ENCODE results near the gene DNM3.

Gene DNM3

DNA sequence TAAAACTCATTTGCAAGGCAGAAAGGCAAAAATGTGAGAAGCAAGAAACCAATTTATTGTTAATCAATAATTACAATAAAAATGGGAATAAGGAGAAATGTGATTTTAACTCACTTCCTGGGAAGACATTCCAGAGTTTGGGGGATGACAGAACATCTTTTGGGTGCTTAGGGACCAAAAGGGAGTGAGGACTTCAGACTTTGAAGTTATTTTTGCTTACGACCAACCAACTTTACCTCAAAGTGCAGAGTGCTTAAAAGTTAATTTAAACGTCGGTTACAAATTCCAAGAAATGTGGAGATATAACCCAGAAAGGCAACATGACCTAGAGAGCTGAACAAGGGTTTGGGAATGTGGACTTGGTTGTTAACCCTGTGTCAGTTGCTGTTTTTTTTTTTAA lies 344.7 kb downstream of the DNM3 start:
- Histone ChIP-seq H3K27me3 (replicated peaks in 2 of 5; ENCODE audit: control insufficient read depth in 4 of 5, insufficient read depth in 5 of 5, low read length in 4 of 5) (no peaks in the 10 kb centered on the region), H3K4me3 (ENCODE audit: control insufficient read depth in 1 of 7, extremely low read depth in 1 of 7, insufficient read depth in 4 of 7, low read depth in 2 of 7, low read length in 6 of 7) (no peak overlapping the region), H3K9me3 (ENCODE audit: control extremely low read depth in 1 of 5, control insufficient read depth in 4 of 5, insufficient read depth in 2 of 5, low read depth in 1 of 5, low read length in 4 of 5) (no peaks in the 10 kb centered on the region), H3K27ac (ENCODE audit: insufficient read depth in 1 of 2, low read depth in 1 of 2, low read length in 2 of 2, poor library complexity in 1 of 2, severe bottlenecking in 2 of 2) (no peak overlapping the region), H3K4me1 (ENCODE audit: control extremely low read depth in 1 of 4, control insufficient read depth in 4 of 4, insufficient read depth in 4 of 4, low read length in 3 of 4) (peaks cover 9 to 21% (median 20%) of the 10 kb centered on the region in 4 experiments), H3K36me3 (ENCODE audit: control insufficient read depth in 4 of 4, insufficient read depth in 4 of 4, low read length in 3 of 4) (no peaks in the 10 kb centered on the region)
- ChIA-PET POLR2A (no interaction called here), CTCF (interaction anchor here (0.6 to 1.1 kb wide), 2 partner anchors 10 to 168 kb away, joined by 3 read pairs; no protein-coding TSS in a partner anchor)
- no peak for DNase-seq
- 92% methylated on average over 3 of the region's 3 CpGs for WGBS (ENCODE audit: insufficient coverage)

DNA sequence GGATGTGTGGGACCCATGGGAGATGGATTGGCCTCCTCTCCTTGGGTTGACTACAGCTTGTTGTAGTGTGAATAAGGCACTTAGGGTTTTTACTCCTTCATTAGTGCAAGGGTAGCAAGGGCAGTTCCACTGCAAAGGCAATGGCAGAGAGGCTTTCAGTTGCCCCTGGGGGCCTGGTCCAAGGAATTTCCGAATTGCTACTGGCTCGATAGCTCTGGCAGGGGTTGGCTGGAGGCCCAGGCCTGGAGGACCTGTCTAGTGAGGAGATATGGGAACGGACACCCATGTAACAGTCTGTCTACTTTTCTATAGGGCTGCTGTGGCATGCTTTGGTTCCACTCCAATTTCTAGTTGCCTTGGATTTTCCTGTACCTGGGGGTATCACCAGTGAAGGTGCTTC lies 360.3 kb downstream of the DNM3 start:
- WGBS (ENCODE audit: insufficient coverage): 73% methylated on average over 3 of the region's 3 CpGs
- H3K4me1 ChIP-seq (ENCODE audit: control extremely low read depth in 1 of 4, control insufficient read depth in 4 of 4, insufficient read depth in 4 of 4, low read length in 3 of 4): peaks cover 0 to 12% (median 2%) of the 10 kb centered on the region in 4 experiments
- no peak for DNase-seq
- H3K36me3 ChIP-seq (ENCODE audit: control insufficient read depth in 4 of 4, insufficient read depth in 4 of 4, low read length in 3 of 4): peaks cover 0 to 4% (median 0%) of the 10 kb centered on the region in 4 experiments
- H3K27me3 ChIP-seq (replicated peaks in 2 of 5; ENCODE audit: control insufficient read depth in 4 of 5, insufficient read depth in 5 of 5, low read length in 4 of 5): no peaks in the 10 kb centered on the region
- H3K4me3 ChIP-seq (ENCODE audit: control insufficient read depth in 1 of 7, extremely low read depth in 1 of 7, insufficient read depth in 4 of 7, low read depth in 2 of 7, low read length in 6 of 7): no peak overlapping the region
- ChIA-PET CTCF (no interaction called here), POLR2A (no interaction called here)
- H3K27ac ChIP-seq (ENCODE audit: insufficient read depth in 1 of 2, low read depth in 1 of 2, low read length in 2 of 2, poor library complexity in 1 of 2, severe bottlenecking in 2 of 2): no peak overlapping the region
- H3K9me3 ChIP-seq (ENCODE audit: control extremely low read depth in 1 of 5, control insufficient read depth in 4 of 5, insufficient read depth in 2 of 5, low read depth in 1 of 5, low read length in 4 of 5): peaks cover 4 to 29% (median 6%) of the 10 kb centered on the region in 5 experiments

DNA sequence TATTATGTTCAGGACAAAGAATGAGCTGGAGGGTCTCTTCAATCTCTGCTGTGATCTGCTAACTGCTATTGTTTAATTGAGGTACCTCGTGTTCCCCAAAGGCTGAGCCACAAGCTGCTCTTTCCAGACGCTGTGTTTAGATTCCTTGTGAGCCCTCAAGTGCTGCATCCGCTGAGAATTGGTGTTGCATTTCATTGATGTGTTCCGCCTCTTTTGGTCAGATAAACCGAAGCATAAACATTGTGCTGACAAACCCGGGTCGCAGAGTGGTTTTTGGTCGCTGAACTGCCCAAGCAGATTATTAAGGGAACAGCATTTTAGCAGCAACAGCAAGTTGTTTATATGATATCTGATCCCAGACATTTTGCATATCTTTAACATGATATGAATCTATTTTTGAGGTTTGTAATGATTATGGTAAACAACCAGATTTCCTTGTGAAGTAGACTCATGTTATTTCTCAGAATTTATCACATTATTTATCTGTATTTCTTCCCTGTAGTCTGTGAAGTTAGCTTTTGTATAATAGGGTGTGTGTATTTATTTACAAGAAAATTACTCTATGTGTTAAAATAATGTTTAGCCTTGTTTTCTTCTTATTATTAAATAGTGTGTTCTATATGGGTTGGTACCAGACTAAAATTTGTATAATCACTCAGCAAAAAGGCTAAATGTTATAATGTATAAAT lies 362.0 kb downstream of the DNM3 start:
- POLR2A ChIA-PET: interaction anchor here (0.8 kb wide), 1 partner anchor 37 kb away, joined by 3 read pairs; no protein-coding TSS in a partner anchor
- Histone ChIP-seq H3K4me1 (ENCODE audit: control extremely low read depth in 1 of 4, control insufficient read depth in 4 of 4, insufficient read depth in 4 of 4, low read length in 3 of 4) (peaks cover 0 to 13% (median 3%) of the 10 kb centered on the region in 4 experiments), H3K36me3 (ENCODE audit: control insufficient read depth in 4 of 4, insufficient read depth in 4 of 4, low read length in 3 of 4) (peaks cover 0 to 4% (median 0%) of the 10 kb centered on the region in 4 experiments), H3K27me3 (replicated peaks in 2 of 5; ENCODE audit: control insufficient read depth in 4 of 5, insufficient read depth in 5 of 5, low read length in 4 of 5) (no peaks in the 10 kb centered on the region), H3K27ac (ENCODE audit: insufficient read depth in 1 of 2, low read depth in 1 of 2, low read length in 2 of 2, poor library complexity in 1 of 2, severe bottlenecking in 2 of 2) (no peak overlapping the region), H3K4me3 (ENCODE audit: control insufficient read depth in 1 of 7, extremely low read depth in 1 of 7, insufficient read depth in 4 of 7, low read depth in 2 of 7, low read length in 6 of 7) (no peak overlapping the region), H3K9me3 (ENCODE audit: control extremely low read depth in 1 of 5, control insufficient read depth in 4 of 5, insufficient read depth in 2 of 5, low read depth in 1 of 5, low read length in 4 of 5) (peaks cover 3 to 25% (median 4%) of the 10 kb centered on the region in 5 experiments)
- 81% methylated on average over 5 of the region's 8 CpGs for WGBS (ENCODE audit: insufficient coverage)
- CTCF ChIA-PET: no interaction called here
- DNase-seq: peak in 1 of 3 donors; percentile 32

DNA sequence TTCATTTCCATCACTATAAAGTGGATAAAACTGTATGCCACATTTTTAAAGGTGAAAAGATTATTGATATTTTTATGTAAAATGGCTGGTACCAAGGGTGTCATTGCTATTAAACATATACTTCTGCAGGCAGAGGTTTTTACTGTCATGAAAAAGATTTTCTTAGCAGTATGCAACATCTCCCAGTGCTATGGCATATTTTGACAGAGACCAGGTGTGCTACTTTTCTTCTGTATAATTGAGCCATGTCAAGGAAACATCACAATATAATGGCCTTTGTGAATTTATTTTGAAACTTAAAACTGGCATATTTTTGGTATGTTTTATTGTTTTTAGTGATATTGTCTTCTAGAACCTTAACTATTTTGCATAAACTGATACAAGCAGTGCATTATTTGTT lies 362.6 kb downstream of the DNM3 start:
- H3K9me3 ChIP-seq (ENCODE audit: control extremely low read depth in 1 of 5, control insufficient read depth in 4 of 5, insufficient read depth in 2 of 5, low read depth in 1 of 5, low read length in 4 of 5): peaks cover 0 to 23% (median 4%) of the 10 kb centered on the region in 5 experiments
- no peaks in the 10 kb centered on the region for H3K27me3 ChIP-seq (replicated peaks in 2 of 5; ENCODE audit: control insufficient read depth in 4 of 5, insufficient read depth in 5 of 5, low read length in 4 of 5)
- POLR2A ChIA-PET: interaction anchor here (0.8 kb wide), 1 partner anchor 38 kb away, joined by 3 read pairs; no protein-coding TSS in a partner anchor
- H3K4me1 ChIP-seq (ENCODE audit: control extremely low read depth in 1 of 4, control insufficient read depth in 4 of 4, insufficient read depth in 4 of 4, low read length in 3 of 4): peaks cover 0 to 13% (median 3%) of the 10 kb centered on the region in 4 experiments
- H3K36me3 ChIP-seq (ENCODE audit: control insufficient read depth in 4 of 4, insufficient read depth in 4 of 4, low read length in 3 of 4): peaks cover 0 to 4% (median 0%) of the 10 kb centered on the region in 4 experiments
- DNase-seq: no peak
- H3K27ac ChIP-seq (ENCODE audit: insufficient read depth in 1 of 2, low read depth in 1 of 2, low read length in 2 of 2, poor library complexity in 1 of 2, severe bottlenecking in 2 of 2): no peak overlapping the region
- H3K4me3 ChIP-seq (ENCODE audit: control insufficient read depth in 1 of 7, extremely low read depth in 1 of 7, insufficient read depth in 4 of 7, low read depth in 2 of 7, low read length in 6 of 7): no peak overlapping the region
- CTCF ChIA-PET: no interaction called here

DNA sequence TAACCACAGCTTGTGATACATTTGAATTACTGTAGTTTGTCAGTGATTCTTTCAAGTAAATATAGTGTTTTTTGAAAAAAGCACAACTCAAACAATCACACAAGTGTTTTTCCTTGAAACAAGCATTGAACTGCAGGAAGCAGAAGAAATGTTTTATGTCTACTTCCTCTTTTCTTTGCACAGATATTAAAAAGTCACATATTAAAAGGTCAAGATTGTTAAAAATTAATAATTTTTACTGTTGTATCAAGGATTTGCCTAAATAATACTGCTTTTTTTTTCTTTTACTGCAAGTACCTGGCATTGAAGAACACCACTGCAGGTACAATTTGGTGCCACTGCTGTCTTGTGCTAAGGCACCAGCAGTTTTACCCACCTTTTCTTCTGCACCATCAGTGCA lies 365.0 kb downstream of the DNM3 start:
- H3K9me3 ChIP-seq (ENCODE audit: control extremely low read depth in 1 of 5, control insufficient read depth in 4 of 5, insufficient read depth in 2 of 5, low read depth in 1 of 5, low read length in 4 of 5): peaks cover 0 to 19% (median 2%) of the 10 kb centered on the region in 5 experiments
- no peaks in the 10 kb centered on the region for H3K27me3 ChIP-seq (replicated peaks in 2 of 5; ENCODE audit: control insufficient read depth in 4 of 5, insufficient read depth in 5 of 5, low read length in 4 of 5)
- H3K27ac ChIP-seq (ENCODE audit: insufficient read depth in 1 of 2, low read depth in 1 of 2, low read length in 2 of 2, poor library complexity in 1 of 2, severe bottlenecking in 2 of 2): no peak overlapping the region
- H3K4me1 ChIP-seq (ENCODE audit: control extremely low read depth in 1 of 4, control insufficient read depth in 4 of 4, insufficient read depth in 4 of 4, low read length in 3 of 4): peaks cover 0 to 13% (median 3%) of the 10 kb centered on the region in 4 experiments
- peak in 2 of 3 donors; percentile 8 to 24 for DNase-seq
- H3K36me3 ChIP-seq (ENCODE audit: control insufficient read depth in 4 of 4, insufficient read depth in 4 of 4, low read length in 3 of 4): peaks cover 0 to 1% (median 0%) of the 10 kb centered on the region in 4 experiments
- H3K4me3 ChIP-seq (ENCODE audit: control insufficient read depth in 1 of 7, extremely low read depth in 1 of 7, insufficient read depth in 4 of 7, low read depth in 2 of 7, low read length in 6 of 7): no peak overlapping the region
- ChIA-PET POLR2A (no interaction called here), CTCF (interaction anchor here (0.6 to 1.0 kb wide), 2 partner anchors 13 to 466 kb away, joined by 3 read pairs; no protein-coding TSS in a partner anchor)

DNA sequence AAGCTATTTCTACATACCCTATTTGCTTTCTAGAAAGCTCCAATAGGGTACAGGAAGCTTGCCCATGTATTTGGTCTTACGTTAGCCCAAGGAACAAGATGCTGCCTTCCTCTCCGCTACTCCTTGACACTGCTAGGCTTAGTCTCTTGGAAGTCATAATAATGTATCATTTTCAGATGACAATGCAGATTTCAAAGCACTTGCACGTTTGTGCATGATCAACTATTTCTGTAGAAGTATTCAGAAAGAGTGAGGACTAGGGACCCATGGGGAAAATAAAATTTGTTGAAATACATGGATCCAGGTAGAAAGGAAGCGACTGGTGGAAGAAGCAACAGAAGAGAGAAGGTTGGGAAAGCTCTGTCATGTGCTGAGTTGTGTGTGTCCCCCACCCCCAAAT lies 367.3 kb downstream of the DNM3 start:
- WGBS (ENCODE audit: insufficient coverage): 91% methylated on average over 3 of the region's 4 CpGs
- no peak overlapping the region for H3K27ac ChIP-seq (ENCODE audit: insufficient read depth in 1 of 2, low read depth in 1 of 2, low read length in 2 of 2, poor library complexity in 1 of 2, severe bottlenecking in 2 of 2)
- no peak for DNase-seq
- H3K36me3 ChIP-seq (ENCODE audit: control insufficient read depth in 4 of 4, insufficient read depth in 4 of 4, low read length in 3 of 4): no peaks in the 10 kb centered on the region
- CTCF ChIA-PET: interaction anchor here (1.3 kb wide), 1 partner anchor 11 kb away, joined by 5 read pairs; no protein-coding TSS in a partner anchor
- POLR2A ChIA-PET: no interaction called here
- peaks cover 0 to 13% (median 2%) of the 10 kb centered on the region in 4 experiments for H3K4me1 ChIP-seq (ENCODE audit: control extremely low read depth in 1 of 4, control insufficient read depth in 4 of 4, insufficient read depth in 4 of 4, low read length in 3 of 4)
- H3K27me3 ChIP-seq (replicated peaks in 2 of 5; ENCODE audit: control insufficient read depth in 4 of 5, insufficient read depth in 5 of 5, low read length in 4 of 5): no peaks in the 10 kb centered on the region
- H3K4me3 ChIP-seq (ENCODE audit: control insufficient read depth in 1 of 7, extremely low read depth in 1 of 7, insufficient read depth in 4 of 7, low read depth in 2 of 7, low read length in 6 of 7): no peak overlapping the region
- peaks cover 0 to 19% (median 0%) of the 10 kb centered on the region in 5 experiments for H3K9me3 ChIP-seq (ENCODE audit: control extremely low read depth in 1 of 5, control insufficient read depth in 4 of 5, insufficient read depth in 2 of 5, low read depth in 1 of 5, low read length in 4 of 5)

DNA sequence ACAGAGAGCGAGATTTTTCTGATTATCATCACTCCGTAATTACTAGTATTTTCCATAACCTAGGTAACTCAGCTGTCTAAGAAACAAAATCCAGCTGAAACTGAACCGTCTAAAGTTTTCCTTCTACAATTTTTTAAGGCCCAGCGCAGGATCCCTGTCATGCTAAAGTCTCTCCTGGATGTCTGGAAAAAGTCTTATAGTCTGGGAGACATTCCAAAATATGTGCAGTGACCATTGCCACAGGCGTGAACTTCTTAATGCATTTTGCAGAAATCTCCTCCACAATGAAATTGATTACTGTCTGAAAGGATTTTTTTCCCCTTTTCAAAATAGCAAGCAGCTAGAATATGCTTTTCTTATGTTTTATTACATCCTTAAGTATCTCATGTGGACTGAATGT lies 369.9 kb downstream of the DNM3 start:
- H3K27ac ChIP-seq (ENCODE audit: insufficient read depth in 1 of 2, low read depth in 1 of 2, low read length in 2 of 2, poor library complexity in 1 of 2, severe bottlenecking in 2 of 2): no peak overlapping the region
- H3K9me3 ChIP-seq (ENCODE audit: control extremely low read depth in 1 of 5, control insufficient read depth in 4 of 5, insufficient read depth in 2 of 5, low read depth in 1 of 5, low read length in 4 of 5): peaks cover 0 to 10% (median 0%) of the 10 kb centered on the region in 5 experiments
- no peak overlapping the region for H3K4me3 ChIP-seq (ENCODE audit: control insufficient read depth in 1 of 7, extremely low read depth in 1 of 7, insufficient read depth in 4 of 7, low read depth in 2 of 7, low read length in 6 of 7)
- ChIA-PET CTCF (no interaction called here), POLR2A (no interaction called here)
- H3K4me1 ChIP-seq (ENCODE audit: control extremely low read depth in 1 of 4, control insufficient read depth in 4 of 4, insufficient read depth in 4 of 4, low read length in 3 of 4): peaks cover 0 to 5% (median 2%) of the 10 kb centered on the region in 4 experiments
- no peaks in the 10 kb centered on the region for H3K36me3 ChIP-seq (ENCODE audit: control insufficient read depth in 4 of 4, insufficient read depth in 4 of 4, low read length in 3 of 4)
- no peak for DNase-seq
- H3K27me3 ChIP-seq (replicated peaks in 2 of 5; ENCODE audit: control insufficient read depth in 4 of 5, insufficient read depth in 5 of 5, low read length in 4 of 5): no peaks in the 10 kb centered on the region
- 100% methylated on average over 4 of the region's 5 CpGs for WGBS (ENCODE audit: insufficient coverage)

Data from common myeloid progenitor, CD34-positive (primary cell).